T-helper 1 cell treated with Interleukin-12 subunit alpha and Interleukin-12 subunit beta and Interleukin-4 antibody, amounts not matched to agents 30 μg/mL and 1 μg/mL, for 36 hours (primary cell): ENCODE measurements around the gene CYP2U1.
"Not testable (repeated sequence)": the region's sequence is repeated elsewhere in the genome, so short reads cannot be mapped to it uniquely, and the experiment has no call there.

Experiments used
- H3K27ac Mint-ChIP-seq: one replicate; pipeline ENCODE4 v1.8.0; 2021; ENCODE audit warnings: mild to moderate bottlenecking, mixed read lengths
- H3K27me3 Mint-ChIP-seq: one replicate; pipeline ENCODE4 v1.8.0; 2021; ENCODE audit warnings: low read depth, mixed read lengths
- H3K36me3 Mint-ChIP-seq: one replicate; pipeline ENCODE4 v1.8.0; 2021; ENCODE audit warnings: low read depth, mixed read lengths
- H3K4me1 Mint-ChIP-seq: one replicate; pipeline ENCODE4 v1.8.0; 2021; ENCODE audit warnings: low read depth, mixed read lengths
- H3K4me3 Mint-ChIP-seq: one replicate; pipeline ENCODE4 v1.8.0; 2021; ENCODE audit warnings: mild to moderate bottlenecking, moderate library complexity, mixed read lengths
- H3K9me3 Mint-ChIP-seq: one replicate; pipeline ENCODE4 v1.8.0; 2021; ENCODE audit warnings: mixed read lengths

Gene CYP2U1

GRCh38 chr4:107945809-107946208 lies 14.5 kb downstream of the CYP2U1 start:
- H3K27me3 Mint-ChIP-seq: no peaks in the 10 kb centered on the region

GRCh38 chr4:107950746-107951540 lies 19.6 kb downstream of the CYP2U1 start:
- Mint-ChIP-seq H3K27ac (no peak overlapping the region), H3K4me3 (no peak overlapping the region), H3K36me3 (peaks cover 1% of the 10 kb centered on the region)

More at GRCh38 chr4:107945809-107946208, 14.5 kb downstream of the CYP2U1 start:
- Mint-ChIP-seq H3K9me3 (no peaks in the 10 kb centered on the region), H3K27ac (no peak overlapping the region), H3K4me3 (no peak overlapping the region), H3K4me1 (no peaks in the 10 kb centered on the region), H3K36me3 (peaks cover 1% of the 10 kb centered on the region)

GRCh38 chr4:107951551-107951950 lies 20.2 kb downstream of the CYP2U1 start:
- H3K4me1 Mint-ChIP-seq: no peaks in the 10 kb centered on the region
- H3K36me3 Mint-ChIP-seq: peaks cover 1% of the 10 kb centered on the region
- H3K4me3 Mint-ChIP-seq: no peak overlapping the region
- no peak overlapping the region for H3K27ac Mint-ChIP-seq
- peaks cover 14% of the 10 kb centered on the region for H3K9me3 Mint-ChIP-seq
- H3K27me3 Mint-ChIP-seq: no peaks in the 10 kb centered on the region

More at GRCh38 chr4:107950746-107951540, 19.6 kb downstream of the CYP2U1 start:
- no peaks in the 10 kb centered on the region for H3K4me1 Mint-ChIP-seq
- no peaks in the 10 kb centered on the region for H3K27me3 Mint-ChIP-seq
- H3K9me3 Mint-ChIP-seq: peaks cover 8% of the 10 kb centered on the region

- Mint-ChIP-seq H3K27me3 (peaks cover 4% of the 10 kb centered on the region), H3K36me3 (no peaks in the 10 kb centered on the region), H3K4me3 (no peak overlapping the region), H3K27ac (no peak overlapping the region), H3K9me3 (peaks cover 16% of the 10 kb centered on the region), H3K4me1 (no peaks in the 10 kb centered on the region)
Observed at GRCh38 chr4:107956011-107956410, 24.7 kb downstream of the CYP2U1 start.

GRCh38 chr4:107966903-107967302 lies 35.6 kb downstream of the CYP2U1 start:
- Mint-ChIP-seq H3K27ac (no peak overlapping the region), H3K9me3 (no peaks in the 10 kb centered on the region), H3K27me3 (peaks cover 14% of the 10 kb centered on the region), H3K4me1 (no peaks in the 10 kb centered on the region), H3K36me3 (no peaks in the 10 kb centered on the region), H3K4me3 (no peak overlapping the region)

- H3K4me1 Mint-ChIP-seq, H3K9me3 Mint-ChIP-seq, H3K27ac Mint-ChIP-seq, H3K36me3 Mint-ChIP-seq, H3K4me3 Mint-ChIP-seq: not testable (repeated sequence)
- H3K27me3 Mint-ChIP-seq: peaks cover 21% of the 10 kb centered on the region
Observed at GRCh38 chr4:107967519-107967918, 36.2 kb downstream of the CYP2U1 start.

- not testable (repeated sequence) for H3K9me3 Mint-ChIP-seq, H3K4me1 Mint-ChIP-seq, H3K4me3 Mint-ChIP-seq, H3K36me3 Mint-ChIP-seq, H3K27ac Mint-ChIP-seq
- H3K27me3 Mint-ChIP-seq: peaks cover 21% of the 10 kb centered on the region
Observed at GRCh38 chr4:107967921-107968320, 36.6 kb downstream of the CYP2U1 start.

- H3K27me3 Mint-ChIP-seq: peaks cover 18% of the 10 kb centered on the region
- H3K4me1 Mint-ChIP-seq: peaks cover 3% of the 10 kb centered on the region
- no peaks in the 10 kb centered on the region for H3K9me3 Mint-ChIP-seq
- no peak overlapping the region for H3K27ac Mint-ChIP-seq
- no peaks in the 10 kb centered on the region for H3K36me3 Mint-ChIP-seq
- H3K4me3 Mint-ChIP-seq: no peak overlapping the region
Observed at GRCh38 chr4:107970063-107970798, 38.9 kb downstream of the CYP2U1 start.

GRCh38 chr4:107972605-107973004 lies 41.3 kb downstream of the CYP2U1 start:
- Mint-ChIP-seq H3K27me3 (peaks cover 14% of the 10 kb centered on the region), H3K4me1 (peaks cover 3% of the 10 kb centered on the region), H3K9me3 (no peaks in the 10 kb centered on the region), H3K27ac (no peak overlapping the region), H3K36me3 (no peaks in the 10 kb centered on the region), H3K4me3 (no peak overlapping the region)

- Mint-ChIP-seq H3K36me3 (no peaks in the 10 kb centered on the region), H3K4me3 (no peak overlapping the region), H3K27ac (no peak overlapping the region), H3K4me1 (peaks cover 3% of the 10 kb centered on the region), H3K9me3 (no peaks in the 10 kb centered on the region), H3K27me3 (peaks cover 11% of the 10 kb centered on the region)
Observed at GRCh38 chr4:107974523-107974922, 43.2 kb downstream of the CYP2U1 start.

GRCh38 chr4:107977482-107977881 lies 46.1 kb downstream of the CYP2U1 start:
- no peak overlapping the region for H3K4me3 Mint-ChIP-seq
- H3K9me3 Mint-ChIP-seq: peaks cover 4% of the 10 kb centered on the region
- peaks cover 1% of the 10 kb centered on the region for H3K4me1 Mint-ChIP-seq
- H3K36me3 Mint-ChIP-seq: no peaks in the 10 kb centered on the region
- H3K27ac Mint-ChIP-seq: no peak overlapping the region
- peaks cover 5% of the 10 kb centered on the region for H3K27me3 Mint-ChIP-seq

GRCh38 chr4:107977966-107978705 lies 46.8 kb downstream of the CYP2U1 start:
- Mint-ChIP-seq H3K9me3 (peaks cover 4% of the 10 kb centered on the region), H3K4me3 (no peak overlapping the region), H3K27ac (no peak overlapping the region), H3K36me3 (no peaks in the 10 kb centered on the region), H3K4me1 (peaks cover 1% of the 10 kb centered on the region), H3K27me3 (peaks cover 3% of the 10 kb centered on the region)

GRCh38 chr4:107978716-107979451 lies 47.5 kb downstream of the CYP2U1 start:
- Mint-ChIP-seq H3K4me1 (peaks cover 1% of the 10 kb centered on the region), H3K27ac (no peak overlapping the region), H3K4me3 (no peak overlapping the region), H3K27me3 (no peaks in the 10 kb centered on the region), H3K9me3 (peaks cover 4% of the 10 kb centered on the region), H3K36me3 (no peaks in the 10 kb centered on the region)
